GM23338 (cell line): ENCODE results near the gene HSPA9. TPM values are rescaled to one million over a fixed set of nuclear protein-coding genes. Genes with fewer than 3 reads are reported as not detected.

ENCODE experiments used
- ATAC-seq: fragments of 200-7000 bp; cut with Tn5 transposase; 3 replicates; pipeline ENCODE4 v1.9.1; 2020
- DNase-seq: peaks from one replicate; pipeline ENCODE4 v3.0.0-alpha.2; 2015; ENCODE audit warnings: low spot score
- H2AFZ ChIP-seq: fragments of 200-600 bp; sonication (generic); 2 replicates; pipeline ENCODE4 v1.8.0; 2016; ENCODE audit warnings: antibody characterized with exemption, mild to moderate bottlenecking, moderate library complexity
- H3F3A ChIP-seq: fragments of 200-600 bp; sonication (generic); replicated peaks from 2 replicates; pipeline ENCODE4 v1.8.0; 2017; ENCODE audit warnings: antibody characterized with exemption, mixed run types, low read depth
- H3K27ac ChIP-seq: fragments of 200-600 bp; sonication (generic); 2 replicates; pipeline ENCODE4 v1.6.1; 2016; ENCODE audit warnings: low read depth
- H3K27me3 ChIP-seq: fragments of 200-600 bp; sonication (generic); 2 replicates; pipeline ENCODE4 v1.8.0; 2016; ENCODE audit warnings: mild to moderate bottlenecking, mixed run types, moderate library complexity; ENCODE audit not compliant: insufficient read depth
- H3K36me3 ChIP-seq: fragments of 200-600 bp; sonication (generic); 2 replicates; pipeline ENCODE4 v1.8.0; 2016; ENCODE audit warnings: mild to moderate bottlenecking; ENCODE audit not compliant: insufficient read depth
- H3K4me1 ChIP-seq: fragments of 200-600 bp; sonication (generic); 2 replicates; pipeline ENCODE4 v1.8.0; 2016; ENCODE audit warnings: mild to moderate bottlenecking, moderate library complexity; ENCODE audit not compliant: insufficient read depth
- H3K4me2 ChIP-seq: fragments of 200-600 bp; sonication (generic); 2 replicates; pipeline ENCODE4 v1.7.1; 2017; ENCODE audit warnings: mixed run types
- H3K4me3 ChIP-seq: fragments of 200-600 bp; sonication (generic); 2 replicates; pipeline ENCODE4 v1.6.1; 2016; ENCODE audit warnings: mixed run types
- H3K79me2 ChIP-seq: fragments of 200-600 bp; sonication (generic); replicated peaks from 2 replicates; pipeline ENCODE4 v1.8.0; 2017; ENCODE audit warnings: mild to moderate bottlenecking; ENCODE audit not compliant: insufficient read depth
- H3K9me2 ChIP-seq: fragments of 200-600 bp; sonication (generic); 2 replicates; pipeline ENCODE4 v1.8.0; 2017; ENCODE audit not compliant: insufficient read depth
- H4K20me1 ChIP-seq: fragments of 200-600 bp; sonication (generic); replicated peaks from 2 replicates; pipeline ENCODE4 v1.8.0; 2017; ENCODE audit warnings: mild to moderate bottlenecking; ENCODE audit not compliant: insufficient read depth
- H3K27ac Mint-ChIP-seq: 2 replicates; pipeline ENCODE4 v1.8.0; 2020; ENCODE audit warnings: inconsistent platforms, mild to moderate bottlenecking, moderate library complexity, mixed read lengths
- H3K27me3 Mint-ChIP-seq: 3 replicates; pipeline ENCODE4 v1.8.0; 2022; ENCODE audit warnings: low read depth, mild to moderate bottlenecking, moderate library complexity, mixed read lengths, inconsistent platforms; ENCODE audit not compliant: insufficient read depth, poor library complexity
- H3K36me3 Mint-ChIP-seq: 3 replicates; pipeline ENCODE4 v1.8.0; 2021; ENCODE audit warnings: low read depth, mild to moderate bottlenecking, inconsistent platforms, moderate library complexity, mixed read lengths
- H3K4me1 Mint-ChIP-seq: 3 replicates; pipeline ENCODE4 v1.8.0; 2020; ENCODE audit warnings: mild to moderate bottlenecking, inconsistent platforms, mixed read lengths
- H3K4me3 Mint-ChIP-seq: 3 replicates; pipeline ENCODE4 v1.8.0; 2021; ENCODE audit warnings: moderate library complexity, mild to moderate bottlenecking, inconsistent platforms, mixed read lengths
- H3K9me3 Mint-ChIP-seq: 3 replicates; pipeline ENCODE4 v1.8.0; 2020; ENCODE audit warnings: moderate library complexity, mild to moderate bottlenecking, inconsistent platforms, mixed read lengths
- CTCF ChIP-seq, 2 experiments: fragments of 200-600 bp in 1 of 2; sonication (generic) in 1 of 2; conservative IDR thresholded peaks; 2 replicates each; pipeline versions ENCODE4 v1.5.1 to v1.6.1; 2016 to 2017; ENCODE audit warnings: antibody characterized with exemption in 2 of 2, low read depth in 2 of 2, mild to moderate bottlenecking in 2 of 2, moderate library complexity in 1 of 2
- EZH2 ChIP-seq: fragments of 200-600 bp; sonication (generic); IDR thresholded peaks from one replicate; pipeline ENCODE4 v1.8.0; 2017; ENCODE audit warnings: antibody characterized with exemption, mild to moderate bottlenecking, low read depth; ENCODE audit not compliant: unreplicated experiment
- JUNB ChIP-seq: IDR thresholded peaks from one replicate; pipeline ENCODE4 v1.6.1; 2016; ENCODE audit warnings: antibody characterized with exemption; ENCODE audit not compliant: unreplicated experiment
- POLR2AphosphoS5 ChIP-seq: IDR thresholded peaks from 2 replicates; pipeline ENCODE4 v1.6.1; 2016; ENCODE audit warnings: antibody characterized with exemption, low read depth
- STAT1 ChIP-seq: IDR thresholded peaks from one replicate; pipeline ENCODE4 v1.6.1; 2016; ENCODE audit warnings: antibody characterized with exemption; ENCODE audit not compliant: unreplicated experiment
- ZNF462 ChIP-seq: fragments of 250-450 bp; sonication (Bioruptor Pico); IDR thresholded peaks from 2 replicates; pipeline ENCODE4 v1.5.0; 2020; ENCODE audit warnings: mild to moderate bottlenecking, moderate library complexity
- polyA plus RNA-seq: library from polyadenylated mRNA; unstranded; fragments of >200 nt; fragmentation: Nextera tagmentation; extraction: Ambion mirVana; gene quantifications from 2 replicates; pipeline ENCODE4 v1.2.1, GENCODE V29; 2016
- total RNA-seq: library from RNA; depleted of rRNA; stranded (reverse); fragments of >200 nt; shearing (Covaris generic); gene quantifications from 2 replicates; pipeline ENCODE4 v1.2.3, GENCODE V29; 2014

The HSPA9 gene
- total and polyA plus RNA-seq, 2 experiments from 2014 or later, result 302 to 751 TPM

- TF ChIP-seq ZNF462, result no peak
- no peak for TF ChIP-seq STAT1
- TF ChIP-seq POLR2AphosphoS5, result no peak
Measured at GRCh38 chr5:138542180-138542955, 32.8 kb downstream of the HSPA9 start (continued).

GRCh38 chr5:138541511-138542179, 33.6 kb downstream of the HSPA9 start:
- Histone ChIP-seq H3K36me3 (peaks cover 13% of the 10 kb centered on the region; the same call in 1 of the 2 replicates), H3K4me2 (peak overlapping the region; percentile 99), H2AFZ (no peak overlapping the region), H3K9me2 (no peaks in the 10 kb centered on the region), H3K4me3 (peak overlapping the region; percentile 96), H3K4me1 (peaks cover 29% of the 10 kb centered on the region), H3K79me2 (peaks cover 95% of the 10 kb centered on the region), H3K27ac (peak overlapping the region; percentile 93), H3F3A (no peaks in the 10 kb centered on the region), H4K20me1 (peaks cover 49% of the 10 kb centered on the region), H3K27me3 (no peaks in the 10 kb centered on the region)
- no peak for ATAC-seq
- peaks cover 5% of the 10 kb centered on the region for H3K27me3 Mint-ChIP-seq
- peak overlapping the region; percentile 99 for H3K4me3 Mint-ChIP-seq
- H3K27ac Mint-ChIP-seq, result peak overlapping the region; percentile 100
- DNase-seq, result no peak
- peaks cover 49% of the 10 kb centered on the region for H3K36me3 Mint-ChIP-seq
- H3K9me3 Mint-ChIP-seq, result no peaks in the 10 kb centered on the region
- peaks cover 19% of the 10 kb centered on the region for H3K4me1 Mint-ChIP-seq
- no peak for TF ChIP-seq STAT1
- no peak for TF ChIP-seq CTCF (conservative IDR thresholded peaks at IDR 0.05; ENCODE audit: low read depth in 2 of 2)
- TF ChIP-seq EZH2, result no peak
- no peak for TF ChIP-seq JUNB
